ENCODE results near the gene SYT14.

SYT14 gene

DNA sequence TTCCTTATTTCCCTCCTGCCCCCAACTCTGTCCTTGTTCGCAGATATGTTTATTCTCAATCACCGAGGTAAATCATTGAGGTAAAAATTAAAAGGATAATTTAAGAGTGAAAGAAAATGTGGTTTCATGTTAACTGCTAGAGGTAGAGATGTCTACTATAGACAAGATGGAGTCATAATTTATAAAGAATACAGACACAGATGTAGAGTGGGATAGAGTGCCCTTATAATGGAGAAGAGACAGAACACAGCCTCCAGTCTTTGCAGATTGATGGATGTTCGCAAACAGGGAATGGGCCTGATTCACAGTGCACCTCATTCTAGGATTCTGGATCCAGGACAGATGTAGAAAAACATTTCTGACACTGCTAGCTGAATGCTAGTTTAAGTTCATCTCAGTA lies 155.4 kb downstream of the SYT14 start:
- Histone ChIP-seq H3K9ac (ENCODE audit: low read depth, low read length, poor library complexity, severe bottlenecking) (no peak overlapping the region), H3K36me3 (ENCODE audit: insufficient read depth, low read length) (no peaks in the 10 kb centered on the region), H3K4me1 (ENCODE audit: insufficient read depth, low read length, poor library complexity, severe bottlenecking) (no peaks in the 10 kb centered on the region), H3K9me3 (ENCODE audit: insufficient read depth, low read depth, low read length) (no peaks in the 10 kb centered on the region), H3K27me3 (ENCODE audit: insufficient read depth, low read length, poor library complexity, severe bottlenecking) (no peaks in the 10 kb centered on the region), H2AFZ (ENCODE audit: low read length) (no peak overlapping the region), H3K4me2 (ENCODE audit: low read depth, low read length, poor library complexity, severe bottlenecking) (no peak overlapping the region), H3K9me2 (replicated peaks; ENCODE audit: low read depth, low read length) (no peaks in the 10 kb centered on the region), H3F3A (ENCODE audit: low read depth) (no peaks in the 10 kb centered on the region), H3K79me2 (ENCODE audit: insufficient read depth, low read length) (no peaks in the 10 kb centered on the region), H3K4me3 (ENCODE audit: low read length, poor library complexity, severe bottlenecking) (no peak overlapping the region), H4K20me1 (ENCODE audit: insufficient read depth, low read length, poor library complexity, severe bottlenecking) (no peaks in the 10 kb centered on the region)
- TF ChIP-seq, protein P1, sequence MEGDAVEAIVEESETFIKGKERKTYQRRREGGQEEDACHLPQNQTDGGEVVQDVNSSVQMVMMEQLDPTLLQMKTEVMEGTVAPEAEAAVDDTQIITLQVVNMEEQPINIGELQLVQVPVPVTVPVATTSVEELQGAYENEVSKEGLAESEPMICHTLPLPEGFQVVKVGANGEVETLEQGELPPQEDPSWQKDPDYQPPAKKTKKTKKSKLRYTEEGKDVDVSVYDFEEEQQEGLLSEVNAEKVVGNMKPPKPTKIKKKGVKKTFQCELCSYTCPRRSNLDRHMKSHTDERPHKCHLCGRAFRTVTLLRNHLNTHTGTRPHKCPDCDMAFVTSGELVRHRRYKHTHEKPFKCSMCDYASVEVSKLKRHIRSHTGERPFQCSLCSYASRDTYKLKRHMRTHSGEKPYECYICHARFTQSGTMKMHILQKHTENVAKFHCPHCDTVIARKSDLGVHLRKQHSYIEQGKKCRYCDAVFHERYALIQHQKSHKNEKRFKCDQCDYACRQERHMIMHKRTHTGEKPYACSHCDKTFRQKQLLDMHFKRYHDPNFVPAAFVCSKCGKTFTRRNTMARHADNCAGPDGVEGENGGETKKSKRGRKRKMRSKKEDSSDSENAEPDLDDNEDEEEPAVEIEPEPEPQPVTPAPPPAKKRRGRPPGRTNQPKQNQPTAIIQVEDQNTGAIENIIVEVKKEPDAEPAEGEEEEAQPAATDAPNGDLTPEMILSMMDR (conservative IDR thresholded peaks at IDR 0.05; ENCODE audit: low read length): no peak
- TF ChIP-seq EZH2phosphoT487 (IDR thresholded peaks at IDR 0.05; ENCODE audit: borderline replicate concordance): no peak

DNA sequence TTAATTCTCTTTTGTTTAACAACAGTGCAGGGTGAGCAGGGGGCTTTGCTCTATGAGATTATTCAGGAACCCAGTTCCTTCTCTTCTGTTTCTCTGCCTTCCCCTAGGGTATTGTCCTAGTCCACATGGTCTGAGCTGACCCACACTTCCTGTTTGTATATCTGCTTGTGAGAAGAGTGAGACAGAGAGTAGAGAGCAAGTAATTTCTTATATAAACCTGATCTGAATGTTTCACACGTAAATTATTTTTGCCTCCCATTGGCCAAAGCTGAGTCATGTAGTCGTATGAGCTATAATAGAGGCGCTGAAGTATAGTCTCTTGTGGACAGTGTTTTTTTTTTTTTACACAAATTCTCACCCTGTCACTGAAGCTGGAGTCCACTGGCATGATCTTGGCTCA lies 160.3 kb downstream of the SYT14 start:
- Histone ChIP-seq H3K9me3 (ENCODE audit: insufficient read depth, low read depth, low read length) (no peaks in the 10 kb centered on the region), H3K4me3 (ENCODE audit: low read length, poor library complexity, severe bottlenecking) (no peak overlapping the region), H3K4me2 (ENCODE audit: low read depth, low read length, poor library complexity, severe bottlenecking) (no peak overlapping the region), H3K9me2 (replicated peaks; ENCODE audit: low read depth, low read length) (no peaks in the 10 kb centered on the region), H3K79me2 (ENCODE audit: insufficient read depth, low read length) (no peaks in the 10 kb centered on the region), H3F3A (ENCODE audit: low read depth) (no peaks in the 10 kb centered on the region), H3K4me1 (ENCODE audit: insufficient read depth, low read length, poor library complexity, severe bottlenecking) (no peaks in the 10 kb centered on the region), H3K27me3 (ENCODE audit: insufficient read depth, low read length, poor library complexity, severe bottlenecking) (no peaks in the 10 kb centered on the region), H4K20me1 (ENCODE audit: insufficient read depth, low read length, poor library complexity, severe bottlenecking) (no peaks in the 10 kb centered on the region), H3K9ac (ENCODE audit: low read depth, low read length, poor library complexity, severe bottlenecking) (no peak overlapping the region), H3K36me3 (ENCODE audit: insufficient read depth, low read length) (no peaks in the 10 kb centered on the region), H2AFZ (ENCODE audit: low read length) (no peak overlapping the region)
- no peak for TF ChIP-seq EZH2phosphoT487 (IDR thresholded peaks at IDR 0.05; ENCODE audit: borderline replicate concordance)
- TF ChIP-seq, protein P1 (conservative IDR thresholded peaks at IDR 0.05; ENCODE audit: low read length): no peak

DNA sequence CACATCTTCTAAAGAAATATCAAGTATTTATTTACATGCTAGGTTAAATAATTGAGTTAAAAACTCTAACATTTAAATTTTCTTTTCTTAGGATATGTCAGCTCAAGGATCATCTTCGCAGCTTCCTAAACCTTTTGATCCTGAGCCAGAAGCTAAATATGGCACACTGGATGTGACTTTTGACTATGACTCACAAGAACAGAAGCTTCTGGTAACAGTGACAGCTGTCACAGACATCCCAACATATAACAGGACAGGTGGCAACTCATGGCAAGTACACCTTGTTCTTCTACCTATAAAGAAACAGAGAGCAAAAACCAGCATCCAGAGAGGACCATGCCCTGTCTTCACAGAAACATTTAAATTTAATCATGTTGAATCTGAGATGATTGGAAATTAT lies 161.9 kb downstream of the SYT14 start:
- Histone ChIP-seq H3K9me2 (replicated peaks; ENCODE audit: low read depth, low read length) (no peaks in the 10 kb centered on the region), H3K4me2 (ENCODE audit: low read depth, low read length, poor library complexity, severe bottlenecking) (no peak overlapping the region), H2AFZ (ENCODE audit: low read length) (no peak overlapping the region), H3K9ac (ENCODE audit: low read depth, low read length, poor library complexity, severe bottlenecking) (no peak overlapping the region), H3K9me3 (ENCODE audit: insufficient read depth, low read depth, low read length) (no peaks in the 10 kb centered on the region), H3K4me3 (ENCODE audit: low read length, poor library complexity, severe bottlenecking) (no peak overlapping the region), H3K27me3 (ENCODE audit: insufficient read depth, low read length, poor library complexity, severe bottlenecking) (no peaks in the 10 kb centered on the region), H3K79me2 (ENCODE audit: insufficient read depth, low read length) (no peaks in the 10 kb centered on the region), H3K4me1 (ENCODE audit: insufficient read depth, low read length, poor library complexity, severe bottlenecking) (no peaks in the 10 kb centered on the region), H3K36me3 (ENCODE audit: insufficient read depth, low read length) (no peaks in the 10 kb centered on the region), H4K20me1 (ENCODE audit: insufficient read depth, low read length, poor library complexity, severe bottlenecking) (no peaks in the 10 kb centered on the region), H3F3A (ENCODE audit: low read depth) (no peaks in the 10 kb centered on the region)
- TF ChIP-seq, protein P1 (conservative IDR thresholded peaks at IDR 0.05; ENCODE audit: low read length): no peak
- no peak for TF ChIP-seq EZH2phosphoT487 (IDR thresholded peaks at IDR 0.05; ENCODE audit: borderline replicate concordance)
